HG02623 (cell line): ENCODE results near the gene MED29.

Experiments
- ATAC-seq: cut with Tn5 transposase; IDR thresholded peaks from one replicate; pipeline ENCODE4 v1.9.1; 2021; ENCODE audit warnings: moderate library complexity; ENCODE audit not compliant: unreplicated experiment

The MED29 gene

DNA sequence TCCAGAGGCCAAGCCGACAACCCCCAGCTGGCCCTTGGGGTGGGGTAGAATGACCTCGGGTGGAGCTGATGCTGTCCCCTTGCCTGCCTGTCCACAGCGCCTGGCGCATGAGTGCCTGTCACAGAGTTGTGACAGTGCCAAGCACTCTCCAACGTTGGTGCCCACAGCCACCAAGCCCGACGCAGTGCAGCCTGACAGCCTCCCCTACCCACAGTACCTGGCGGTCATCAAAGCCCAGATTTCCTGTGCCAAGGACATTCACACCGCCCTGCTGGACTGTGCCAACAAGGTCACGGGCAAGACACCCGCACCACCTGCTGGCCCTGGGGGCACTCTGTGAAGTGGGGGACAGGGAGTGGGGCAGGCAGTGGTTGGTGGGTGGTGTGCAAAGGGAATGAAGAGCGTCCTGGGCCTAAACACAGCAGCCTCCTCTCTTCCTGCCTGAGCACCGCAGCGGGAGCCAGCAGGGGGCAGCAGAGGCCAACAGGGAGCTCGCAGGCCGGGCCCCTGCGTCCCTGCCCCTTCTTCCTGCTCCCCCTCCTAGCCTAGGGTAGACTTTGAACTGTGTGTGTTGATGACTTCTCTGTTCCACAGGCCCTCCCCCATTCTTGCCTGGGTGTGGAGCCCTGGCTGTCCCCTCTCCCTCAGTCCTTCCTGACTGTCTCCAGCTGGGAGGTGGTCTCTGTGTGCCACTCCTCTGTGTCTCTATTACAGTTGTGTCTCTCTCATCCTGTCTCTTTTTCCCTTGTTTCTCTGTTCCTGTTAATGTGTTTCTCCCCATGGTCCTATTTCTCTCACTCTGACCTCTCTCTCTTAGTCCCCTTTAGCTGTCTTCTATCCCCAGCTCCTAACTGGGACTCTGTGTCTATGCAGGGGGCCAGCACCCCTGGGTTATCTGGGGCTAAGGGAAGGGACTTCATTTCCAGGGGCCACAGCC is 6.5 kb downstream of the MED29 start:
- no peak for ATAC-seq

DNA sequence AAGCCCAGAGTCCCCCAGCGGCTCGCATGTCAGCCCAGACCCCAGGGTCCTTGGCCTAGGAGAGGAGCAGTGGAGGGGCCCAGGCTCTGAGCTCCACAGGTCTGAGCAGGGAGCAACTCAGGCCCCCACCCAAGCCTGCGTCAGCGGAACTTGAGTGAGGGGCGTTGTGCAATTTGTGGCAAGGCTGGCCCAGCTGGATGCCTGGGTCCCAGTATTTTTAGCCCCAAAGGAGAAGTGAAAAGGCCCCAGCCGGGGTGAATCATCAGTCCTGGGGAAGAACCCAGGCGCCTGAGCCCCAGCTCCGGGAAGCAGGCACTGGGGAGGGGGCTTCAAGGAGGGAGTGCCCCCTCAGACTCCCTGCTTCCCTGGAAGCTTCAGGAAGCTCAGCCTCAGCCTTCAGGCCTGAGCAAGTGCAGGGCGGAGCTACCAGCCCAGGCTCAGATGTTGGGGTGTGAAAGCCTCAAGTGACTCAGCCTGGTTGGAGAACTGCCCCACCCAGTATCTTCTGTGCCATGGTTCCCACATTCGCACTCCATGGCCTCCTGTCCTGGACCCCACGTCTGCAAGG is 7.2 kb downstream of the MED29 start:
- ATAC-seq, result no peak

DNA sequence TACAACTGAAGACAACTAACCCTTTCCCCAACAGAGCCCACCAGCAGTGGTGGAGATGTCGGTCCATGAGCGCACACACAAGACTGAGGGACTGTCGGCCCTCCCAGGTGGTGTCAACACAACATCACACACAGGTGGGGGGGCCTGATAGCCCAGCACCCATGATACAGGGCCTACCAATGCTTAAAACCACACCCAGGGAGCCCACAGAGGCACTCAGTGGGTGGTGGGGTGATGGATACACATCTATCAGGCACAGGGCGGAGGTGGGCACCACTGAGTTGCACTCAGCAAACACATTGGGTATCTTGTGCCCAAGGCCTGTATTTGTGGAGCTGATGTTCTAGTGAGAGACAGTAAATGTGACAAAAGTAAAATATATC is 8.5 kb downstream of the MED29 start:
- no peak for ATAC-seq

DNA sequence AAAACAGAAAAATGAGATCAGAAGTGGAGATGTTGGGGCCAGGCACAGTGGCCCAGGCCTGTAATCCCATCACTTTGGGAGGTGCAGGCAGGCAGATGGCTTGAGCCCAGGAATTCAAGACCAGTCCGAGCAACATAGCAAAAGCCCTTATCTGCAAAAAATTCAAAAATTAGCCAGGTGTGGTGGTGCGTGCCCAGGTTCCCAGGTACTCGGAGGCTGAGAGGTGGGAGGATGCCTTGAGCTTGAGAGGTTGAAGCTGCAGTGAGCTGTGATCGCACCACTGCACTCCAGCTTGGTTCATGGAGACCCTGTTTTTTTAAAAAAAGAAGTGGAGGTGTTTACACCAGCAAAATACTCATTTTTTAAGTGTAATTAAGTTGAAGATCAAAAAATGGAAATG is 8.9 kb downstream of the MED29 start:
- no peak for ATAC-seq

DNA sequence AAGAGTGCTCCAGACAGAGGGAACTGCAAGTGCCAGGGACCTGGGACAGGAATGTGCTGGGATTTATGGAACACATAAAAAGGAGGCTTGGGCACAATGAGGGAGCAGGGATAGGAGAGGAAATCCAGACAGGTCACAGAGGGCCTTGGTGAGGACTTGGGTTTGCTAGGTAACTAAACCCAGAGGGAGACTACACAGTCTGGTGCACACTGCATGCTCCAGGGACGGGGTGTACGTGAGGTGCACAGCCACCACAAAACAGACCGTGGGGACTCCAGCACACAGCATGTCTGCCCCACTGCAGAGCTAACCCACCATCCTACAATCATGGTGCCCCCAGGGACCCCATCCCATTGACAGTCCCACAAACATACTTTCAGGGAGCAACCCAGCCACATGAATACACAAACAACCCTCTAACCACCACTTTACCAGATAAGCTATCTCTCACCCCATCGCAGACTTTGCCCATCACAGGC is 9.9 kb downstream of the MED29 start:
- no peak for ATAC-seq

DNA sequence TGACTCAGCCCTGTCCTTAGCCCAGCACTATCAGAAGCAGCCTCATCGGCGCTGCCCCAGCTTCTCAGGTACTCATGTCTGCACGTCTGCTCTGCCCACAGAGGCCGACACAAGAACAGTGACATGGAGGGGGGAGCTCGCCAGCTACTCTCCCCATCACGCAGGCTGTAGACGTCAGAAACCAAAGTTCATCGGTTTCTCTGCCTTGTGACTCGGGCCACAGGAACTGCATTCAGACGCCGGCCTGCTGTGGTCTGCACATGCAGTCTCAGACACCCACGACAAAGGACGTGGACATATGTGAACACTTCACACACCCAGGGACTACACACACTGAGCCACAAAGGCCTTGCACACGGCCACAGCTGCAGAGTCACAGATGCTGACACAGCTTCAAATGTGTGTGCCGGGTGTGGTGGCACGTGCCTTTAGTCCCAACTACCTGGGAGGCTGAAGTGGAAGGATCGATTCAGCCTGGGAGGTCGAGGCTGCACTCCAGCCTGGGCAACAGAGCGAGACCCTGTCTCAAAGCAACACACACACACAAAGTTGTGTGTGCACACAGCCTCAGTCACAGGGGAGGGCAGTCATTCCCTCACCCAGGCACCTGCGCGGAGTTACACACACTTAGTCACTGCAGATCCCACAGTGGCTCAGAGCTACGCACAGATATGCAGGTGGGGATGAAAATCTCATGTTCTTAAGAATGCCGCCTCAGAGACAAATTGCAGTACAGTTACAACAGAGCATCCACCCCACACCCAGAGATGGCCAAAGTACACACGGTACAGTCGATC is 10.6 kb downstream of the MED29 start:
- no peak for ATAC-seq

DNA sequence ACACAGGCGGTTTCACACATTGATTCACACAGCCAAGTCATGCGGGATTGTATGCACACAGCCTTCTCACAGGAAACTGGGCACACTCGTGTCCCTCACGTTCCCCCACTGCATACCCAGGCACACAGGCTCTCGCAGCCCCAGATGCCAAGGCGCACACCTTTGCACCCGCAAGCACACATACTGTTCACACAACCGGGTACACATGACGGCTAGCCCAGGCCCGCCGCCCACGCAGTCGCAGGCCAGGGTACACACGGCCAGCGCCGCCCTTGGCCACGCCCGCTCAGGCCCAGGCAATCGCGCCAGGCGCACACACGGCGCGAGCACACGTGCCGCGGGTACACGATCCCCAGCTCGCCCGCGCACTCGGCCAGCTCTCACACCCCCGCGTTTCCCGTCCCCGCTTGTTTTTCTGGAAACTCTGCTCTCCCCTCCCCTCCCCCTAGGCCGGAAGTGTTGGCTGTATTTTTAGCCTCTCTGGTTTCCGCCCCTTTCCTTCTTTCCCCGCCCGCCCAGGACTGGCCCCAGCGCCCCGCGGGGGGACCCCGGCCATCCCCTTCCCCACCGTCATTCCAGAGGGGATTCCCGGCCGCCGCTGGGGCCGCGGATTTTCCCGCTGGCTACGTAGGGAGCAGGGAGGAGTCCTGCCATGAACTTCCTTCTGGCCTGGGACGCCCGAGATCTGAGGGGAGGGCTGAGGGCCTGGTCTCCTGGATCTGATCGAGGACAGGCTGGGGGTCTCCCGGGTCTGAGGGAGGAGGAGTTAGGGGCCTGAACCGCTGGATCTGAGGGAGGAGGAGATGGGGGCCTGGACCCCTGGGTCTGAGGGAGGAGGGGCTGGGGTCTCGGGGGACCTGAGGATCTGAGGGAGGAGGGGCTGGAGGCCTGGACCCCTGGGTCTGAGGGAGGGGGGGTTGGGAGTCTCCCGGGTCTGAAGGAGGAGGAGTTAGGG is 11.4 kb downstream of the MED29 start:
- no peak for ATAC-seq

DNA sequence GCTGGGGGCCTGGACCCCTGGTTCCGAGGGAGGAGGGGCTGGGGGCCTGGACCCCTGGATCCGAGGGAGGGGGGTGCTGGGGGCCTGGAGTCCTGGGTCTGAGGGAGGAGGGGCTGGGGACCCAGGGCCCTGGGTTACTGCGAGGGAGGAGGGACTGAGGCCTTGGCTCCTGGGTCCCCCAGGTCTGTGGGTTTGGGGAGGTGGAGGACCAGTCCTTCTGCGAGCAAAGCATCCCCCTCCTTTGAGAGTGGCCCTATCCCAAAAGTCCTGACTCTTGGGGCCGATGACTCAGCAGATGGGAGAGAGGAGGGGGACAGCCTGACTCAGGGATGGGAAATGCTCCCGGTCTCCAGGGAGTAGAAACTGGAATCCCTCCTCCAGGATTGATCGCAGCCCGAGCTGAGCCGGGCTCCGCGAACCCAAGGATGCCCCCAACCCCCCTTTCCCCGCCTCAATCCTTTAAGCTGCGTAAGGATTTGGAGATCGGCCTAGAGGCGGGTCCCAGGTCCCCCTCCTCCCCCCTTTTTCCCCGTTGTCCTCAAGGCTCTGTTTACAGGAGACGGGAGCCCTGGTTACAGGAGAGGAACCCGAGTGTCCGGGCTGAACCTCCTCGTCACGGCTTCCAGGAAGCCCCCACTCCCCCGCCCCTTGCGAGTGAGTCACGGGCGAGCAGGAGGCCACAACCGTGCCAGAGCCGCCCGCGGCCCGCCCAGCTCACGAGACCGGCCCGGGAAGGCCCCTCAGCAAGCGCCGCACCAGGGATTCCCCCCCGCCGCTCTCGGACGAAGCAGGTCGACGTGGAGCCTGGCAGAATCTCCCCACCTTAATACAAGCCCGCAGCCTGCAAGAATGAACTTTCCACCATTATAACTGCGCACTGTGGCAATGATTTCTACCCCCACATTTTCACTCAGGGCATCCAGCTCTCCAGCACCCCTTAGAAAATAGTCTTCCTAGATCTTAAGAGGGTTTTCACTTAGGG is 12.4 kb downstream of the MED29 start:
- no peak for ATAC-seq

DNA sequence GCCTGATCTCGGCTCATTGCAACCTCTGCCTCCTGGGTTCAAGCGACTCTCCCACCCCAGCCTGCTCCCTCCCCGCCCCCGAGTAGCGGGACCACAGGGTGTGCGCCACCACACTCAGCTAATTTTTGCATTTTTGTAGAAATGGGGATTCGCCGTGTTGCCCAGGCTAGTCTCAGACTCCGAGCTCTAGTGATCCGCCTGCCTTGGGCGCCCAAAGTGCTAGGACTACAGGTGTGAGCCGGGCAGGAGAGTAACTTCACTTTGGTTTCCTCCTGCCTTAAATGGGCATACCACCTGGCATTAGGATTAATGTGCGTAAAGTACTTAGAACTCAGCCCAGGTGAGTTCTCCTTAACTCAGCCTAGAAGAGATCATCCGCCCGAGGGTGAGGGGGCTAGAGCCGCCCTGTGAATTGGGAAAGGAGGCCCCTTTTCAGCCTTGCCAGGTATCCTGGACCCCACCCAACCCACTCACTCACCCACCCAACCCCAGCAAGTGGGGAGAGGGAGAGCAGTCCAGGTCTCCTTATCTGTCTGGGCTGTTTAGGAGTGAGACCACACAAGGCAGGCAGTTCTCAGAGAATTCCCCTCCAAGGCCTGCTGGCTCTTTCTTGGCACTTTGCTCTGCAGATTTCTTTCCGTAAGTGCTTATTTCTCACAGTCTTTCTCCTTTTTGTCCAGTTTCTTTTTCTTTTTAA is 14.2 kb downstream of the MED29 start:
- ATAC-seq, result no peak

DNA sequence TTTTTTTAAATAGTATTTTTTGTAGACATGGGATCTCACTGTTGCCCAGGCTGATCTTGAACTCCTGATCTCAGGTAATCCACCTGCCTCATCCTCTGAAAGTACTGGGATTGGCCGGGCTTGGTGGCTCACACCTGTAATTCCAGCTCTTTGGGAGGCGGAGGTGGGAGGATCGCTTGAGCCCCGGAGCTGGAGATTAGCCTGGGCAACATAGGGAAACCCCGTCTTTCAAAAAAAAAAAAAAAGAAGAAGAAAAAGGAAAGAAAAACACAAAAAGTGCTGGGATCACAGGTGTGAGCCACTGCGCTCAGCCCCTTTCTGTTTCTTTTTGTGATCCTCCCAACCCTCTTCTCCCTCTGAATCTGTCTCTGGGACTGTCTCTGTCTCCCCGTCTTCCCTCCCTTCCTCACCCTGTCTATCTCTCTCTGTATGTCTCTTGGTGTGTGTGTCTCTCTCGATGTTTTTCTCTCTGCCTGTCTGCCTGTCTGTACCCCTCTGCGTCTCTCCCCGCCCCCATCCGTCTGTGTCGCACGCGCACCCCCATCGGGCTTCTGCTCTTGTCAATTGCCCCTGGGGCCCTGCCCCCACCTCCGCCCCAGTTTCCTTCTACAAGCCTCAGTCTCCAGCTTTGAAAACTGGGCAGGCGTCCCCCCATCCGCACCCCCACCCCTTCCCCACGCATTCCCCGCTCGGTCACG is 14.9 kb downstream of the MED29 start:
- ATAC-seq, result no peak

DNA sequence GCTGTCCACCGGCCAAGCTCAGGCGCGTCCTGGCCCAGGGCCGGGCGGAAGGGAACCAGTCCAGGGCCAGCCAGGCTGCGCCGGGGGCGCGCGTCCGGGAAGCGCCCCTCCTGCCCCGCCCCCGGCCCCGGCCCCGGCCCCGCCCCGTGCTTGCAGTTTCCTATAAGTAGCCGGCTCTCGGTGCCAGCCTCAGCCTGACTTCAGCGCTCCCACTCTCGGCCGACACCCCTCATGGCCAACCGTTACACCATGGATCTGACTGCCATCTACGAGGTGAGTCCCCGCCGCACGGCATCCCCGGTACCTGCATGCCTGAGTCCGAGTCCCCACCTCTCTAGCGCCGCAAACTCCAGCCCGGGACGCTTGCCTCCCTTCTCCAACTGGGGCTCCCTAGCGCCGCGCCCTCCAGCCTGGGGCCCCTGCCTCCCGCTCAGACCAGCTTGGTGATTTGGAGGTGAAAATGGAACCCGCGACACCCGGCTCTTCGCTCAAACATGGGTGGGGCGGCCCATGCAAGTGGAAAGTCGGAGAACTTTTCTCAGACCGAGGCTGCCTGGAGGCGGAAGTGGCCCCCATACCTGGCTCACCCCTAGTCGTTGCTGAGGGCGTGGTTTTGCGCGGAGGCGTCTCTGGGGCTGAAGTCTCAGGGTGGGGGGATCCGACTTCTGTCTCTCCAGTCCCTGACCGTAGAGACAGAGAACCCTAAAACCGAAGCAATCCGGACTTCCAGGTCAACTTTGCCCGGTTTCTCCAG is 15.7 kb downstream of the MED29 start, which contains the start of gene ZFP36:
TSS of gene ZFP36 (plus strand) at position 192 of the 754 bp plus-strand sequence. CDS start at position 250, 58 bp downstream.
- ATAC-seq, result no peak

DNA sequence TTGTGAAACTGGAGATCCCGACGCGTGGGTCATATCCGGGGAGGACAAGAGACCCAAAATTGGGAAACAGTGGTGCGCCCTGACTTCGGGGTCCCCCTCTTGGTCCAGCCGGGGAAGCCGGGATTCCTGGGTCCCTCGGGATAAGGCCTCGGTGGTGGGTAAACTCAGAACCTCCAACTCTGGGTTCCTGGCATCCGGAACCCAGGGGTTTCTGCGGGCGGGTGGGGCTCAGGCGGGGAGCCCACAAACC is 16.2 kb downstream of the MED29 start:
- no peak for ATAC-seq

DNA sequence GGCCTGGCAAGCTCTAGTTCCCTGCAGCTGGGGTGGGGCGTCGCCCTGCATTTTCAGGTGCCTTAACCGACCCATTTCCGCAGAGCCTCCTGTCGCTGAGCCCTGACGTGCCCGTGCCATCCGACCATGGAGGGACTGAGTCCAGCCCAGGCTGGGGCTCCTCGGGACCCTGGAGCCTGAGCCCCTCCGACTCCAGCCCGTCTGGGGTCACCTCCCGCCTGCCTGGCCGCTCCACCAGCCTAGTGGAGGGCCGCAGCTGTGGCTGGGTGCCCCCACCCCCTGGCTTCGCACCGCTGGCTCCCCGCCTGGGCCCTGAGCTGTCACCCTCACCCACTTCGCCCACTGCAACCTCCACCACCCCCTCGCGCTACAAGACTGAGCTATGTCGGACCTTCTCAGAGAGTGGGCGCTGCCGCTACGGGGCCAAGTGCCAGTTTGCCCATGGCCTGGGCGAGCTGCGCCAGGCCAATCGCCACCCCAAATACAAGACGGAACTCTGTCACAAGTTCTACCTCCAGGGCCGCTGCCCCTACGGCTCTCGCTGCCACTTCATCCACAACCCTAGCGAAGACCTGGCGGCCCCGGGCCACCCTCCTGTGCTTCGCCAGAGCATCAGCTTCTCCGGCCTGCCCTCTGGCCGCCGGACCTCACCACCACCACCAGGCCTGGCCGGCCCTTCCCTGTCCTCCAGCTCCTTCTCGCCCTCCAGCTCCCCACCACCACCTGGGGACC is 16.6 kb downstream of the MED29 start:
- no peak for ATAC-seq

DNA sequence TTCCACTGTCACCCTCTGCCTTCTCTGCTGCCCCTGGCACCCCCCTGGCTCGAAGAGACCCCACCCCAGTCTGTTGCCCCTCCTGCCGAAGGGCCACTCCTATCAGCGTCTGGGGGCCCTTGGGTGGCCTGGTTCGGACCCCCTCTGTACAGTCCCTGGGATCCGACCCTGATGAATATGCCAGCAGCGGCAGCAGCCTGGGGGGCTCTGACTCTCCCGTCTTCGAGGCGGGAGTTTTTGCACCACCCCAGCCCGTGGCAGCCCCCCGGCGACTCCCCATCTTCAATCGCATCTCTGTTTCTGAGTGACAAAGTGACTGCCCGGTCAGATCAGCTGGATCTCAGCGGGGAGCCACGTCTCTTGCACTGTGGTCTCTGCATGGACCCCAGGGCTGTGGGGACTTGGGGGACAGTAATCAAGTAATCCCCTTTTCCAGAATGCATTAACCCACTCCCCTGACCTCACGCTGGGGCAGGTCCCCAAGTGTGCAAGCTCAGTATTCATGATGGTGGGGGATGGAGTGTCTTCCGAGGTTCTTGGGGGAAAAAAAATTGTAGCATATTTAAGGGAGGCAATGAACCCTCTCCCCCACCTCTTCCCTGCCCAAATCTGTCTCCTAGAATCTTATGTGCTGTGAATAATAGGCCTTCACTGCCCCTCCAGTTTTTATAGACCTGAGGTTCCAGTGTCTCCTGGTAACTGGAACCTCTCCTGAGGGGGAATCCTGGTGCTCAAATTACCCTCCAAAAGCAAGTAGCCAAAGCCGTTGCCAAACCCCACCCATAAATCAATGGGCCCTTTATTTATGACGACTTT is 17.4 kb downstream of the MED29 start:
- ATAC-seq, result no peak

DNA sequence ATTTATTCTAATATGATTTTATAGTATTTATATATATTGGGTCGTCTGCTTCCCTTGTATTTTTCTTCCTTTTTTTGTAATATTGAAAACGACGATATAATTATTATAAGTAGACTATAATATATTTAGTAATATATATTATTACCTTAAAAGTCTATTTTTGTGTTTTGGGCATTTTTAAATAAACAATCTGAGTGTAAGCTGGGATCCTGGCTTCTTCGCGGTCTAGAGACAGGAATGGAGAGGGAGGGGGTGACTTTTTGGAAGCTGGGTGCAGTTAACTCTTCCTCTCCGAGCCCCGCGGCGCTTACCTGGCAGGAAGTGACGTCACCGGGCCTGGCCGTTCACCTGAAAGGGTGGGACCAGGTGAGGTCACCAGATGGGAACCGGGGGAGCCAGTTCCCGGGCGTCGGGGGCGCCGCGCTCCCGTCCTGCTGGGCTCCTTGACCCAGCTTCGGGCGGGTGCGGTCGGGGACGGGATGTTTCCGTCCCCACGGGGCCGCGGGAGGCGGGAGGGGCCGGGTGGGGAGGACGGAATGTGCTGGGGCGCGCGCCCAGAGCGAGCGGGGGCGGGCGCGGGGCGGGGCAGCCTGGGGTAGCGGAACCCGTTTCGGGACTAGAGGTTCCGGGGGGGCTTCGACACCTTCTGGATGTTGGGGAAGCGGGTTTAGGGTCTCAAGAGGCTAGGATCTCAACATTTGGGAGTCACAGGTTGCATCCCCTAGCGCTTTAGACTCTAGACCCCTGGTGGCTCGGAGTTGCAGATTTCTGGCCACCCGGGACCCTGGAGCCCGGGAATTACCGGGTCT is 18.2 kb downstream of the MED29 start:
- ATAC-seq, result no peak
